MCF 10A (cell line): ENCODE results near the gene ATP13A1. TPM values are rescaled to one million over a fixed set of nuclear protein-coding genes. Genes with fewer than 3 reads are reported as not detected.

Experiments
- BruUV-seq: library from RNA; stranded (reverse); fragments of 400-500 nt; replicated peaks from 2 replicates; lab custom pipeline; 2021; lab: Mats Ljungman, UMichigan
- CTCF ChIA-PET: fragments of 300-600 bp; sonication (Branson Sonifier 250); formaldehyde crosslinking; extraction: SDS; loops from one replicate; lab custom pipeline; 2021; ENCODE audit warnings: antibody characterized with exemption, inconsistent platforms; lab: Yijun Ruan, JAX
- POLR2A ChIA-PET: fragments of 300-600, 350-650 bp; sonication (Branson Sonifier 250); formaldehyde crosslinking; extraction: SDS; loops from one replicate; lab custom pipeline; 2020; ENCODE audit warnings: antibody characterized with exemption, inconsistent platforms; lab: Yijun Ruan, JAX
- DNase-seq: peaks from one replicate; pipeline ENCODE4 v3.0.0-alpha.2; 2018; ENCODE audit not compliant: unreplicated experiment
- H3K27ac Mint-ChIP-seq: one replicate; pipeline ENCODE4 v1.8.0; 2022; ENCODE audit warnings: mild to moderate bottlenecking, low read depth, mixed read lengths; ENCODE audit not compliant: unreplicated experiment
- H3K27me3 Mint-ChIP-seq: one replicate; pipeline ENCODE4 v1.8.0; 2022; ENCODE audit warnings: mixed read lengths; ENCODE audit not compliant: insufficient read depth, unreplicated experiment
- H3K36me3 Mint-ChIP-seq: one replicate; pipeline ENCODE4 v1.8.0; 2022; ENCODE audit warnings: mild to moderate bottlenecking, moderate library complexity, mixed read lengths; ENCODE audit not compliant: insufficient read depth, unreplicated experiment
- H3K4me1 Mint-ChIP-seq: one replicate; pipeline ENCODE4 v1.8.0; 2022; ENCODE audit warnings: mixed read lengths; ENCODE audit not compliant: insufficient read depth, unreplicated experiment
- H3K4me3 Mint-ChIP-seq: one replicate; pipeline ENCODE4 v1.8.0; 2022; ENCODE audit warnings: mild to moderate bottlenecking, moderate library complexity, mixed read lengths; ENCODE audit not compliant: unreplicated experiment
- H3K9me3 Mint-ChIP-seq: one replicate; pipeline ENCODE4 v1.8.0; 2022; ENCODE audit warnings: mixed read lengths; ENCODE audit not compliant: unreplicated experiment
- CTCF ChIP-seq: fragments of 200-600 bp; IDR thresholded peaks from one replicate; pipeline ENCODE4 v1.8.0; 2022; ENCODE audit warnings: antibody characterized with exemption, mild to moderate bottlenecking; ENCODE audit not compliant: unreplicated experiment
- intact Hi-C: fragments of 100-400 bp; cut with micrococcal nuclease; formaldehyde crosslinking; loops from 2 replicates; pipeline ENCODE4 v1.14.1; 2022
- total RNA-seq: library from RNA; stranded (reverse); gene quantifications from 2 replicates; pipeline ENCODE4 v1.2.3, GENCODE V29; 2022

Gene ATP13A1
- total RNA-seq, 1 experiment from 2014 or later, result 63.9 TPM

DNA sequence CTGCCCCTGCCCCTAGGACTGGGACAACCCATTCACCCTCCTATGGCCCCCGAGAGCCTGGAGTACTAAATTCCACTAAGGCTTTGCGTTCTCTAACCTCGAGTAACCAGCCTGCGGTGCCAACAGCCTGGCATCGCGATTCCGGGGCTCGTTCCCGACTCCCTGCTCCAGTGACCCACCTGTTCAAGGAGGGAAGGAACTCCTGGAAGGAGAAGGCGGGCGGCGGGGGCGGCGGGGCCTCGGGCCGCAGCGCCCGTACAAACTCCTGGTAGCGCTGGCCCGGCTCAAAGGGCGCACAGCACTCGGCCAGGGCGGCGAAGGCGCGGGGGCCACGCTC, 26.3 kb downstream of the ATP13A1 start:
- H3K4me1 Mint-ChIP-seq, result peaks cover 3% of the 10 kb centered on the region
- BruUV-seq, result no TSS peak

DNA sequence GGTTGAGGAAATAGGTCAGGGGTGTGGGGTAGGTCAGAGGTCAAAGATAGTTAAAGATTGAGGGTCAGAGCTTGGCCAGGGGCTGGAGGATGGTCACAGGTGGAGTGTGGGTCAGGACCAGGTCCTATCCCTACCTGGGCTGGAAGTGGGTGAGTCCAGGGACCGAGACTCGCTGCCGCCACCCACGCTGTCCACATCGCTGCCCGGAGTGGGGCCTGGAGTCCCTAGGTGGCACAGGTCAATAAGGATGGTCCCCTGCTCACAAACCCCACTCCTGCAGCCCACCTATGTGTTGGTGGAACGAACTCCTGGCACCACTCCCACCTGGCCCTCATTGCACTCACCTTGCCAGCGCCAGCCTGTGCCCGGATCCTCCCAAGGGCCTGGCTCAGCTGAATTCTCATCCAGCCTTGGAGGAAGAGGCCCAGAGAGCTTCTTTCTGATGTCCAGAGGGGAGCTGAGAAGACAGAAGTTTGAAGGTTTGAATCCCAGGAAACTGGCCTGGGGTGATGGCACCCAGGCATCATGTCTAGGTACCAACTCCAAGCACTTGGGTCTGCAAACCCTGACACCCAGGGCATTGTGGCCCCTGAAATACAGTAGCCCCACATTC, 26.8 kb downstream of the ATP13A1 start:
- ChIA-PET CTCF (interaction anchor here (0.7 kb wide), 1 partner anchor 1610 kb away, joined by 3 read pairs; no protein-coding TSS in a partner anchor), POLR2A (no interaction called here)
- H3K36me3 Mint-ChIP-seq, result peaks cover 14% of the 10 kb centered on the region
- H3K4me3 Mint-ChIP-seq, result no peak overlapping the region
- H3K27ac Mint-ChIP-seq, result no peak overlapping the region
- no TSS peak for BruUV-seq
- DNase-seq, result no peak
- no peaks in the 10 kb centered on the region for H3K9me3 Mint-ChIP-seq
- no peaks in the 10 kb centered on the region for H3K4me1 Mint-ChIP-seq
- H3K27me3 Mint-ChIP-seq, result no peaks in the 10 kb centered on the region
- no peak for TF ChIP-seq CTCF
- intact Hi-C loops, result no loop called here

More for the DNA sequence above, 26.3 kb downstream of the ATP13A1 start:
- intact Hi-C loops, result no loop called here
- Mint-ChIP-seq H3K36me3 (peaks cover 12% of the 10 kb centered on the region), H3K27ac (no peak overlapping the region), H3K27me3 (no peaks in the 10 kb centered on the region), H3K4me3 (no peak overlapping the region), H3K9me3 (no peaks in the 10 kb centered on the region)
- TF ChIP-seq CTCF, result no peak
- ChIA-PET CTCF (interaction anchor here (0.6 to 0.7 kb wide), 2 partner anchors 84 to 1610 kb away, joined by 3 read pairs; no protein-coding TSS in a partner anchor), POLR2A (no interaction called here)
- DNase-seq, result no peak

- Mint-ChIP-seq H3K9me3 (no peaks in the 10 kb centered on the region), H3K4me3 (no peak overlapping the region), H3K4me1 (no peaks in the 10 kb centered on the region), H3K27ac (no peak overlapping the region), H3K36me3 (peaks cover 18% of the 10 kb centered on the region), H3K27me3 (no peaks in the 10 kb centered on the region)
- ChIA-PET CTCF (interaction anchor here (0.7 to 1.7 kb wide), 3 partner anchors 8 to 143 kb away, joined by 3 to 10 read pairs (median 4); partner anchors contain the start of gene GMIP), POLR2A (no interaction called here)
- no TSS peak for BruUV-seq
- no peak for TF ChIP-seq CTCF
- no peak for DNase-seq
- intact Hi-C loops, result no loop called here
Observed at GRCh38 chr19:19635313-19635702, 28.2 kb downstream of the ATP13A1 start.

DNA sequence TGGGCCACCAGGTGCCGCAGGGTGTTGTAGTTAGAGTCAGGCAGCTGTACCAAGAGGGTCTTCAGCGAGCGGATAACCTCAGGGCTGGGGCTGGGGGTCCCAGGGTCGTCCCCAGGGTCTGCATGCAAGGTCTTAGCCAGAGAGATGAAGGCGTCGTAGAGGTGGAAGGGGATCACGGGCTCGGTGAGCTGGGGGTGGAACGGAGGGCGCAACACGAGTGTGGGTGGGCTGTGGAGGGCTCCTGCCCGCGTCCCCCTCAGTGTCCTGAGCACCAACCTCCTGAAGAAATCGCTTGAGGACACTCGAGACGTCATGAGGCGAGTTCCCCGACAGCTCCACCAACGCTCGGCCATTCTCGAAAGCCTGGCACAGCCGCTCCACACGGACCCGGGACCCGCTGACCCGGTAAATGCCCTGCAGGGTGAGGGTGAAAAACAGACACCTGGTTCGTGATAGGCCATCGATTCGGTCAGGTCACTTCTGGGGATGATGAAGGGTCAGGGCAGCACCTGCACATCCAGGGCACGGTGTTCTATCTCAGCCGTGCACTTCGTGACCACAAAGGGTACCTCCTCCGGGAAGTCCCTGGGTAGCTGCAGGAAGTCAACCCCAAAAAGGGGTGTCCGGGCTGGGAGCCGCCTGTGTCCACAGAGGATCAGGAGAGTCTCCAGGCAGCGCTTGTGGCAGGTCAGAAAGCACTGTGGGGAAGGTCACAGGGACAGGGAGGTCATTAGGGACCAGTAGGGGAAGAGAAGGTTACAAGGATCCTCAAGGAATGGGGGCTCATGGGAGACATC, 28.8 kb downstream of the ATP13A1 start:
- intact Hi-C loops, result no loop called here
- Mint-ChIP-seq H3K27me3 (no peaks in the 10 kb centered on the region), H3K36me3 (peaks cover 18% of the 10 kb centered on the region), H3K27ac (no peak overlapping the region), H3K4me1 (no peaks in the 10 kb centered on the region), H3K9me3 (no peaks in the 10 kb centered on the region), H3K4me3 (no peak overlapping the region)
- DNase-seq, result no peak
- TF ChIP-seq CTCF, result no peak
- BruUV-seq, result no TSS peak
- ChIA-PET CTCF (interaction anchor here (0.6 to 1.7 kb wide), 4 partner anchors 9 to 142 kb away, joined by 3 to 10 read pairs (median 4); partner anchors contain the start of gene GMIP), POLR2A (no interaction called here)
